HEK293T (cell line): ENCODE data around the gene GKN1.

Experiments used
- CTCF ChIA-PET: fragments of 350-600 bp; formaldehyde crosslinking; extraction: SDS; loops from one replicate; lab custom pipeline; 2021; ENCODE audit warnings: antibody characterized with exemption, inconsistent platforms; lab: Yijun Ruan, JAX
- POLR2A ChIA-PET: fragments of 350-600 bp; formaldehyde crosslinking; extraction: SDS; loops from one replicate; lab custom pipeline; 2020; ENCODE audit warnings: antibody characterized with exemption, inconsistent platforms; lab: Yijun Ruan, JAX
- DNase-seq: peaks from one replicate; pipeline ENCODE4 v3.0.0; 2012; ENCODE audit warnings: mixed read lengths; ENCODE audit errors: extremely low spot score
- ARNT ChIP-seq: fragments of 450-650 bp; IDR thresholded peaks from 2 replicates; pipeline ENCODE4 v1.6.1; 2017; ENCODE audit warnings: mild to moderate bottlenecking
- BHLHE40 ChIP-seq: fragments of 450-650 bp; IDR thresholded peaks from 2 replicates; pipeline ENCODE4 v1.6.1; 2016; ENCODE audit warnings: mild to moderate bottlenecking, moderate library complexity, borderline replicate concordance
- CTBP1 ChIP-seq: fragments of 450-650 bp; IDR thresholded peaks from 2 replicates; pipeline ENCODE4 v1.6.1; 2016; ENCODE audit warnings: borderline replicate concordance
- ELF4 ChIP-seq: fragments of 450-650 bp; IDR thresholded peaks from 2 replicates; pipeline ENCODE4 v1.6.1; 2017; ENCODE audit warnings: antibody characterized with exemption
- FOXA1 ChIP-seq: fragments of 450-650 bp; IDR thresholded peaks from 2 replicates; pipeline ENCODE4 v1.6.1; 2016; ENCODE audit warnings: mild to moderate bottlenecking
- FOXK2 ChIP-seq: fragments of 450-650 bp; IDR thresholded peaks from 2 replicates; pipeline ENCODE4 v1.6.1; 2016; ENCODE audit warnings: mild to moderate bottlenecking
- FOXM1 ChIP-seq: fragments of 450-650 bp; IDR thresholded peaks from 2 replicates; pipeline ENCODE4 v1.6.1; 2017; ENCODE audit warnings: mild to moderate bottlenecking, borderline replicate concordance
- HDGF ChIP-seq: fragments of 450-650 bp; IDR thresholded peaks from 2 replicates; pipeline ENCODE4 v1.6.1; 2017; ENCODE audit warnings: antibody characterized with exemption, borderline replicate concordance
- L3MBTL2 ChIP-seq: fragments of 450-650 bp; conservative IDR thresholded peaks from 2 replicates; pipeline ENCODE4 v1.6.1; 2016; ENCODE audit warnings: mild to moderate bottlenecking
- LEF1 ChIP-seq: fragments of 450-650 bp; IDR thresholded peaks from 2 replicates; pipeline ENCODE4 v1.6.1; 2017; ENCODE audit warnings: mild to moderate bottlenecking, borderline replicate concordance
- NFRKB ChIP-seq: fragments of 450-650 bp; IDR thresholded peaks from 2 replicates; pipeline ENCODE4 v1.6.1; 2016; ENCODE audit warnings: mild to moderate bottlenecking, moderate library complexity
- PKNOX1 ChIP-seq: fragments of 450-650 bp; IDR thresholded peaks from 2 replicates; pipeline ENCODE4 v1.6.1; 2016
- SP1 ChIP-seq: fragments of 450-650 bp; IDR thresholded peaks from 2 replicates; pipeline ENCODE4 v1.6.1; 2017
- SUZ12 ChIP-seq: fragments of 450-650 bp; IDR thresholded peaks from 2 replicates; pipeline ENCODE4 v1.6.1; 2016; ENCODE audit warnings: mild to moderate bottlenecking
- TARDBP ChIP-seq: fragments of 450-650 bp; IDR thresholded peaks from 2 replicates; pipeline ENCODE4 v1.6.1; 2016
- ZNF384 ChIP-seq: fragments of 450-650 bp; IDR thresholded peaks from 2 replicates; pipeline ENCODE4 v1.6.1; 2016

GKN1 gene

DNA sequence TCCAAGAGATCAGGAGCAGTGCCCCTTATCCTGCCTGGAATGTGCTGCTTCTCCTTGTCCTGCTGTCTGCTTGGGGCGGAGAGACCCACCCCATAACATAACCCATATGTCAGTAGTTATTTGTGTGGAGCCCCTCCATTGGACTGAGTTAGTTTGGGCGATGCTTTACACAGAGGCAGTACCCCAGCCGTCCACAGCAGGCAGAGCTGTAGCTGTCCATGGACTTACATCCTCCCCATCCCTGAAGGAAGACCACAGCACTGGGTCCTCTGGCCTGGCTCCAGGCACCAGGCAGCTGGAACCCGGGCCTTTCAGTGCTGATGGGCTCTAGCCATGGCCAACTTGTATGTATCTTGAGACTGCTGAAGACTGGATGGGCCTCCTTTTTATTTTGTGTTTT, 42.0 kb upstream of the GKN1 start:
- DNase-seq, result no peak
- CTCF ChIA-PET, result no interaction called here
- POLR2A ChIA-PET, result interaction anchor here (0.6 kb wide), 1 partner anchor 466 kb away, joined by 3 read pairs; the partner anchor contains the start of gene FBXO48
- TF ChIP-seq TARDBP (no peak), SP1 (no peak), L3MBTL2 (no peak), HDGF (no peak), FOXK2 (no peak), PKNOX1 (no peak), ZNF384 (no peak), ELF4 (no peak), SUZ12 (no peak), NFRKB (no peak)

GRCh38 chr2:68934021-68934420, 40.4 kb upstream of the GKN1 start:
- CTCF ChIA-PET, result interaction anchor here (0.7 to 1.1 kb wide), 2 partner anchors 10 kb away, joined by 3 to 8 read pairs; no protein-coding TSS in a partner anchor
- no peak for DNase-seq
- TF ChIP-seq SP1 (no peak), ZNF384 (no peak), ARNT (no peak), L3MBTL2 (no peak), ELF4 (no peak), PKNOX1 (no peak), FOXM1 (no peak), HDGF (no peak), CTBP1 (no peak)
- POLR2A ChIA-PET, result no interaction called here

GRCh38 chr2:68935471-68935870, 39.0 kb upstream of the GKN1 start:
- CTCF ChIA-PET, result interaction anchor here (1.1 kb wide), 1 partner anchor 8 kb away, joined by 8 read pairs; no protein-coding TSS in a partner anchor

DNA sequence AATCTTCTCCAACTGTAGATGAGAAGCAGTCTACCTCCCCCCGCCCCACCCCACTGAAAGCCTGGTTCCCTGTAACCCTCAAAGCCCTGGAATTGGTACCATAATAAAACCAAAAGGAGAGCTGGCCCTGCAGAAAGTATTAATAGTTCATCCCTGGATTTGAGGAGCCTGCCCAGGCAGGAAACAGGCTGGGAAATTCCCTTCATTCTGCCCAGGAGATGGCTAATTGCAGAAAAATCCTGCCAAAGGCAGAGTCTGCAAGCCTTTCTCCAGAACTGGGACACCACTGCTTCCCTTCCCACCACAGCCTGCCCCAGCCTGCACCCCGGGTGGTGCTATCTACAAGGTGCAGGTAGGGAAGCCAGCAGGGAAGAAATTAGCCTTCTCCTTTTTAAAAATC, 38.0 kb upstream of the GKN1 start:
- ChIA-PET POLR2A (no interaction called here), CTCF (interaction anchor here (1.1 kb wide), 1 partner anchor 11 kb away, joined by 3 read pairs; no protein-coding TSS in a partner anchor)
- no peak for DNase-seq
- TF ChIP-seq FOXM1 (no peak), FOXK2 (no peak), ZNF384 (no peak), TARDBP (no peak), BHLHE40 (no peak), ELF4 (no peak), L3MBTL2 (no peak), ARNT (no peak), LEF1 (no peak), SUZ12 (no peak)

More at GRCh38 chr2:68935471-68935870, 39.0 kb upstream of the GKN1 start:
- DNase-seq, result no peak
- no peak for TF ChIP-seq NFRKB
- no peak for TF ChIP-seq ZNF384
- TF ChIP-seq LEF1, result no peak
- TF ChIP-seq FOXK2, result no peak
- no peak for TF ChIP-seq TARDBP
- TF ChIP-seq BHLHE40, result no peak
- TF ChIP-seq CTBP1, result no peak
- TF ChIP-seq ARNT, result no peak
- no peak for TF ChIP-seq SUZ12
- TF ChIP-seq ELF4, result no peak
- no peak for TF ChIP-seq PKNOX1
- POLR2A ChIA-PET, result no interaction called here

DNA sequence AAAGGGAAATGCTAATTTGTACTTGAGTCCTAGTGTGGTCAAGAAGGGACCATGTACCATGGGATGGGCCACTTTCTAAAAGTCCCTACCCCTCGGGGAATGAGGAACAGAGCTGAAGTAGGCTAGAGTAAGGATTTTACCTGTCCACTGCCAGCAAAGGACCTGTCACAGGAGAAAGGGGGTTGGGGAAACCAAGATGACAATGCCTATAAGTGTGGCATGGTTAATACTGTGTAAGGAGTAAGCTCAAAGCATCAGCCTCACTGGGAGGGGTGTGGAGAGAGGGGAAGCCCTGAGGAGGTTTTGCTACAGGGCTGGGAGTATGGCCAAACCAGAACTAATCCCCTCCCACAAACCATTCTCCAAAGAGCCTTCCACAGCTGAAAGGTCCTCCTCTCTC, 37.5 kb upstream of the GKN1 start:
- no peak for TF ChIP-seq BHLHE40
- no peak for TF ChIP-seq PKNOX1
- no peak for TF ChIP-seq SUZ12
- TF ChIP-seq ELF4, result no peak
- no peak for TF ChIP-seq NFRKB
- TF ChIP-seq FOXA1, result no peak
- no peak for TF ChIP-seq SP1
- TF ChIP-seq LEF1, result no peak
- no peak for TF ChIP-seq FOXM1
- TF ChIP-seq TARDBP, result no peak
- TF ChIP-seq HDGF, result no peak
- no peak for TF ChIP-seq ZNF384
- TF ChIP-seq ARNT, result no peak
- ChIA-PET CTCF (interaction anchor here (1.1 kb wide), 1 partner anchor 12 kb away, joined by 3 read pairs; no protein-coding TSS in a partner anchor), POLR2A (no interaction called here)
- DNase-seq, result no peak

GRCh38 chr2:68937346-68938055, 36.9 kb upstream of the GKN1 start:
- ChIA-PET CTCF (interaction anchor here (1.1 kb wide), 1 partner anchor 12 kb away, joined by 3 read pairs; no protein-coding TSS in a partner anchor), POLR2A (no interaction called here)

More at GRCh38 chr2:68937346-68938055, 36.9 kb upstream of the GKN1 start:
- no peak for TF ChIP-seq TARDBP
- TF ChIP-seq ARNT, result no peak
- no peak for TF ChIP-seq CTBP1
- TF ChIP-seq NFRKB, result no peak
- TF ChIP-seq ELF4, result no peak
- TF ChIP-seq L3MBTL2, result no peak
- TF ChIP-seq SUZ12, result no peak
- no peak for TF ChIP-seq LEF1
- no peak for TF ChIP-seq HDGF
- no peak for TF ChIP-seq FOXA1
- TF ChIP-seq PKNOX1, result no peak
- no peak for TF ChIP-seq BHLHE40
- no peak for TF ChIP-seq SP1
- TF ChIP-seq FOXK2, result no peak
- no peak for TF ChIP-seq ZNF384
- TF ChIP-seq FOXM1, result no peak
- DNase-seq, result no peak
